GM19372 (cell line): ENCODE results near the gene MTX1.
"Not testable (repeated sequence)": the region's sequence is repeated elsewhere in the genome, so short reads cannot be mapped to it uniquely, and the experiment has no call there.

Experiments used
- ATAC-seq: cut with Tn5 transposase; IDR thresholded peaks from one replicate; pipeline ENCODE4 v1.9.1; 2021; ENCODE audit warnings: mild to moderate bottlenecking, low read depth, moderate library complexity; ENCODE audit not compliant: unreplicated experiment

MTX1 gene, protein sequence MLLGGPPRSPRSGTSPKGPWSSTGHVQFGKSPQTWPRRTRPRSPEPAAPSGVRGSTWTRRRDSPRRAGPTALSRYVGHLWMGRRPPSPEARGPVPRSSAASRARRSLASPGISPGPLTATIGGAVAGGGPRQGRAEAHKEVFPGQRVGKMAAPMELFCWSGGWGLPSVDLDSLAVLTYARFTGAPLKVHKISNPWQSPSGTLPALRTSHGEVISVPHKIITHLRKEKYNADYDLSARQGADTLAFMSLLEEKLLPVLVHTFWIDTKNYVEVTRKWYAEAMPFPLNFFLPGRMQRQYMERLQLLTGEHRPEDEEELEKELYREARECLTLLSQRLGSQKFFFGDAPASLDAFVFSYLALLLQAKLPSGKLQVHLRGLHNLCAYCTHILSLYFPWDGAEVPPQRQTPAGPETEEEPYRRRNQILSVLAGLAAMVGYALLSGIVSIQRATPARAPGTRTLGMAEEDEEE

DNA sequence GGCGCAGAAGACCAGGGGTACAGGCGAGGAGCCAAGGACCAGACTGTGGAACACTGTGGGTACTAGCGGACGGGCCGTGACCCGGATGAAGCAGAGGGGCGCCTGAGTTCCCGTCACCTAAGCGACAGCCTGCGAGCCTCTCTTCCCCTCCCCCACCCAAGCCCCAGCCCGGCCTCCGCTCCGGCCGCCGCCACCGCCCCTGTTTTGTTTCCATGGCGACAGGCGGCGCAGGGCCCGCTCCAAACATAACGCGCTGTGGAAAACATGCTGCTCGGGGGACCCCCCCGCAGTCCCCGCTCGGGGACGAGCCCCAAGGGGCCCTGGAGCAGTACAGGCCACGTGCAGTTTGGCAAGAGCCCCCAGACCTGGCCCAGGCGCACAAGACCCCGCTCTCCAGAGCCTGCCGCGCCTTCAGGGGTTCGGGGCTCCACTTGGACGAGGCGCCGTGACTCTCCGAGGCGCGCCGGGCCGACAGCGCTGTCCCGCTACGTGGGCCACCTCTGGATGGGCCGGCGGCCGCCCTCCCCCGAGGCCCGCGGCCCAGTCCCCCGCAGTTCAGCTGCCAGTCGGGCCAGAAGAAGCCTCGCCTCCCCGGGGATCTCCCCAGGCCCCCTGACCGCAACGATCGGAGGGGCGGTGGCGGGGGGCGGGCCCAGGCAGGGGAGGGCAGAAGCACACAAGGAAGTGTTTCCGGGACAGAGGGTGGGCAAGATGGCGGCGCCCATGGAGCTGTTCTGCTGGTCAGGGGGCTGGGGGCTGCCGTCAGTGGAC, at the start of gene MTX1:
Gene MTX1, plus strand, starts transcription at position 155 of the 771 bp plus-strand sequence. Its CDS starts 110 bp downstream, at position 265.
- ATAC-seq: peak; percentile 71

DNA sequence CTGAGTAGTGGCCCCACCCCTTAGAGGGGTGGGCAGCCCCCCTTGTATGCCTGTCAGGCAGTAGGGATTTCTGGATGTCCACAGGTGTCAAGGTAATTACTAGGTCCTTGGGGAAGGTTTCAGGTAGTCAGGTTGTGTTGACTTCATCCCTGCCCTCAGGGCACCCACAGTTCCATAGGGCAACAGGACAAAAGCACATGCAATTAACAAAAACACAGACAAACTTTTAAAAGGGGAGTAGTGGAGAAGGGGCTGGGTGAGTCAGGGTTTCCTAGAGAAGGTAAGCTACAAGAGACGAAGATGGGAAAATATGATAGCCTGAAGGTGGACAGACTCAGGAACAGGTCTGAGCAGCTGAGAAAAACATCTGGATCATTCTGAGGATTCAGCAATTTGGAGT, 49.5 kb upstream of the MTX1 start:
- ATAC-seq: no peak

DNA sequence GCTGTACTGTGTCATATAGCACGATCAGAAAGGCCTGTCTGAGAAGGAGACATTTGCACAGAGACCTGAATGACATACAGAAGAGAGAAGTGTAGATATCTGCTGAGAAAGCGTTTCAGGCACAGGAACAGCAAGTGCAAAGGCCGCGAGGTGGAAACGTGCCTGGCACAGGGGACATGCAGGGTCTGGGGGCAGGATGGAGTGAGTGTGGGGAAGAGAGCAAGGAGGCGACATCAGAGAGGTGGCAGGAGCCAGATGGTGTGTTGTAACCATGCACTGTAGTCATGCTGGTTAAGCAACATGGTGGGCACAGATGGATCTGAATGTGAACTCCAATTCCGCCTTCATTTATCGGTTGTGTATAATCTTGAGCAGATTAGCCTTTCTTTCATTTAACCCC, 48.4 kb upstream of the MTX1 start:
- no peak for ATAC-seq

DNA sequence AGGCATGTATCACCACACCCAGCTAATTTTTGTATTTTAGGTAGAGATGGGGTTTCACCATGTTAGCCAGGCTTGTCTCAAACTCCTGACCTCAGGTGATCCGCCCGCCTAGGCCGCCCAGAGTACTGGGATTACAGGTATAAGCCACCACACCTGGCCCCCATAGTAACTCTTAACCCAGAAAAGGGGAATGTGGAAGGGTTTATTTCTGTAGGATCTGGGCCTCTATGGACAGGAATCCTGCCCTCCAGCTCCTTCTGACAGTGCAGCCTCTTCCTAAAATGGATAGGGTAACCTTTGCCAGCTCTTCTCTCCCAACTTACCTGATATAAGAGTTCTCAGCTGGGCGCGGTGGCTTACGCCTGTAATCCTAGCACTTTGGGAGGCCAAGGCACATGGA, 45.9 kb upstream of the MTX1 start:
- ATAC-seq: not testable (repeated sequence)

DNA sequence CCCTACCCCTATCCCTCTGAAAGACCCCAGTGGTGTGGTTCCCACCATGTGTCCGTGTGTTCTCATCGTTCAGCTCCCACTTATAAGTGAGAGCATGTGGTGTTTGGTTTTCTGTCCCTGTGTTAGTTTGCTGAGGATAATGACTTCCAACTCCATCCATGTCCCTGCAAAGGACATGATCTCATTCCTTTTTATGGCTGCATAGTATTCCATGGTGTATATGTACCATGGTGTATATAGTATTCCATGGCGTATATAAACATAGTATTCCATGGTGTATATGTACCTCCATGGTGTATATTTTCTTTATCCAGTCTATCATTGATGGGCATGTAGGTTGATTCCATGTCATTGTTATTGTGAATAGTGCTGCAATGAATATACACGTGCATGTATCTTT, 44.7 kb upstream of the MTX1 start:
- not testable (repeated sequence) for ATAC-seq

DNA sequence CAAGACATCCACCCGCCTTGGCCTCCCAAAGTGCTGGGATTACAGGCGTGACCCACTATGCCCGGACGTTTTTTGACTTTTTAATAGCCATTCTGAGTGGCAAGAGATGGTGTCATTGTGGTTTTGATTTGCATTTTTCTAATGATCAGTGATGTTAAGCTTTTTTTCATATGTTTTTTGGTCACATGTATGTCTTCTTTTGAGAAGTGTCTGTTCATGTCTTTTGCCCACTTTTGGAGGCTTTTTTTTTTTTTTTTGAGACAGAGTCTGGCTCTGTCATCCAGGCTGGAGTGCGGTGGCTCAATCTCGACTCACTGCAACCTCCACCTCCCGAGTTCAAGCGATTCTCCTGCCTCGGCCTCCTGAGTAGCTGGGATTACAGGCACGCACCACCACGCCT, 43.9 kb upstream of the MTX1 start:
- ATAC-seq: not testable (repeated sequence)

DNA sequence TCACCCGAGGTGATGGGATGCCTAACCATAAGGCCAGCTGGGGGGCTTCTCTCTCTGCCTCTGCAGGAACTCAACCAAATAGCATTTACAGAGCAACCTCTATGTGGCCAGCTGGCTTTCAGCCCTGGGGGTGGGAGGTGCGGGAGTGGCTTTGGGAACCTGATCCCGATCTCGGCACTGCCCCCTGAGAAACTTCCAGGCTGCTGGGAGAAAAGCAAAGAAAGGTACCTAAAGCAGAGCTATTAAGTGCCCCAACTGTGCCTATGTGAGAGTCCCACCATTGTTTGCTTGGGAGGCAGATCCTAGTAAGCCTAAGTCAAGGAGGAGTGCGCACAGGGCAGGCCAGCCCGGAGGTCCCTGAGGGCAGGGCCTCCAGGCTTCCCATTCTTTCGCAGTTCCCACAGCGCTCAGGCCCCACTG, 42.4 kb upstream of the MTX1 start:
- no peak for ATAC-seq

DNA sequence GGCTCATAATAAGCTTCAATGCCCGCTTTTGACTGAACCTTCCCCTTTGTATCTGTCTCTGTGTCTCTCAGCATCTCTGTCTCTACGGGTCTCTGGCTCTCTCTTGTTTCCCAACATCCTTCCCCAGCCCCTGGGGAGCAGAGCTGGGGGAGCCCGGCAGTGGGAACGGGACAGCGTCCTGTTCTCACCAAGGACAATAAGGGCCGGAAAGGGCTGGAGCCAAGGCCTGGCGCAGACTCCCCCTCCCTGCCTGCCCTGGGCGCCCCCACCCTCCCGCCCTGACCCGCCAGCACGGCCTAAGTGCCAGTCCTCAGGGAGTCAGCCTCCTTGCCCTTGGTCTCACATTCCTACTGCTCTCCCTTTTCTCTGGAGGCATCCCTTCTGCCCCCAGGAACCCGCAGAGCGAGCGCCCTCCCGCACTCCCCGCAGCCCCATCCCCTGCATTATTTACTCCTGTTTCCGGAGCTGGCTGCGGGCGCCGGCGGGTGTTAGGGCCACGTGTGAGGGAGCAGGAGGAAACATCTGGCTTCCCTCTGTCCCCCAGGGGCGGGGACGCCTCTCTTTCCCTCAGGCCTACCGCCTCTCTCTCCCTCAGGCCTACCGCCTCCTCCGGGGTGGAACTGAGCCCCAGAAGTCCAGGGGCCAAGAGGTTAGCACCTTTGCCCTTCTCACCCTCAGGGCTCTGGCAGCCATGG, 41.9 kb upstream of the MTX1 start:
- ATAC-seq: no peak

DNA sequence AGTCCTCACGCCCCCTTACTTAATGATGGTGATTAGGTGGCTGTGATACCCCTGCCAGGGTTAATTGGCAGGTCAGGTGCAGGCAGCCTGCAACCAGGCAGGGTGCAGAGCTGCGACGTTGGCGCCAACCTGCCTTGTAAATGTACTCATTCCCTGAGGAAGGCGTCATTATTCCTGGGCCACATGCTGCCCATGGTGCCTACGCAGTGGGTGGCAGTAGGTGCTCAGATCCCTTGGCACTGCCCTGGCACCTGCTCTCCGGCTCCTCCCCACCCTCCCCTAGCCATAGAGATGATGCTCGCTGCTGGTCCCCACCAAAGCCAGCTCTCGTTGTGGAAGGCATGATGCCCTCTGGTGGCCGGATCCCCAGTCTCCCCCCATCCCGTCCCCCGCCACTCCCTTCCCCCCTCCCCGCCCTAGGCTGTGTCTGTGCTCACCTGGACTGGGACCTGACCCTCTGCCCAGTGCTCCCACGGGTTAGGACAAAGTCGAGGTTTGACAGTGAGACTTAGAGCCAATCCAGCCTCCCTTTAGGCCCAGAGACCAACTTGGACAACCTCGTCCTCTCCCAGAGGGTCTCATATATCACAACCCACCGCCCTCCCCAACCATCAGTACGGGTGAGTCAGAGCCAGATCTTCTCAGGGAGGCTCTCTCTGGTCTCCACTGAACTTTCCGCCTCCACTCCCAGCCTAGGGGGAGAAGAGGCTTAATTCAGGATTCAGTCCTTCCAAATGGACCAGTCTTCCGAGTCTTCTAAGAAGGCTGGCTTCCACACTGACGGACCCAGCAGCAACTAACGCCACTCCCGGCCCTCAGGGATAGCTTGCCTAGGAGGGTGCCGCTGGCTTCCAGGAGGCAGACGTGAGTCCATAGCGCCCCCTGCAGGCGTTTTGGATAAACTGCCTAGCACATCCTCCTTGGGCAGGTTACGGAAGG, 41.1 kb upstream of the MTX1 start:
- no peak for ATAC-seq

DNA sequence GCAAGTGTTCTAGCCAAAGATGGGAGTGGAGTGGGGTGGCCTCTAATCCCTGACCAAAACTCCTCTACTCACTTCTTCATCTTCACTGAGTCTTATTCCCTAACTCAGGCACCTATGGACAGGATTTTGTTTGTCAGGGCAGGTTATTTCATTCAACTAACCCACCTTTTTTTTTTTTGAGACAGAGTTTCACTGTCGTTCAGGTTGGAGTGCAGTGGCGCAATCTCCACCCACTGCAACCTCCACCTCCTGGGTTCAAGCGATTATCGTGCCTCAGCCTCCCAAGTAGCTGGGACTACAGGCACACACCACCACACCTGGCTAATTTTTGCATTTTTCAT, 40.4 kb upstream of the MTX1 start:
- ATAC-seq: not testable (repeated sequence)

DNA sequence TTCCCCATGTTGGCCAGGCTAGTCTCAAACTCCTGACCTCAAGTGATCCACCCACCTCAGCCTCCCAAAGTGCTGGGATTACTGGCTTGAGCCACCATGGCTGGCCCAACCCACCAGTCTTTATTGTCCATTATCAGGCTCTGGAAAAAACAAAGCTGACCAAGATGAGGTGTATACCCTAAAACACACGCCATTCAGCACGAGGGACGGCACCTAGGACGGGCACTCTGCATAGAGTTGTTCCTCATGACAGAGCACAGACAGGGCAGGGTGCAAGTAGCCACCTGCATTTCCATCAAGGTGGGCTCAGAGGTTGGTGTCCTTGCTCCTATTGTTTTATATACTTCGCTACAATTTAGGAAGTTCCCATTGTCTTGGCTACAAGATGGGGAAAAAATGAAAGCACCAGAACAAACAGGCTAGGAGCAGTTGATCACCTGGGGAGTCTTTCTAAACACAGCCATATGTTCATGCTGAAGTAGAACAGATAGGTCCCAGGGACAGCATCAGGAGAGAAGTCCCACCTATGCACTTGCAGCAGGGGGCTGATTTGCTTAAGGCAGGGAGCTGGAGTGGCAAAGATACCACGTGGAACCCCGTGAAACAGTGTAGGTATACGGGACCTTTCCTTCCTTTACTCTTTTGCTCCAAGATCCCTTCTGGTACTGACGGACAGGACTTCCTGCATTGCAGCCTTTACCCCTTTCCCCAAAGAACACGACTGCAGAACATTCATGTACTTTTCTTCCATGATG, 39.9 kb upstream of the MTX1 start:
- ATAC-seq: no peak

DNA sequence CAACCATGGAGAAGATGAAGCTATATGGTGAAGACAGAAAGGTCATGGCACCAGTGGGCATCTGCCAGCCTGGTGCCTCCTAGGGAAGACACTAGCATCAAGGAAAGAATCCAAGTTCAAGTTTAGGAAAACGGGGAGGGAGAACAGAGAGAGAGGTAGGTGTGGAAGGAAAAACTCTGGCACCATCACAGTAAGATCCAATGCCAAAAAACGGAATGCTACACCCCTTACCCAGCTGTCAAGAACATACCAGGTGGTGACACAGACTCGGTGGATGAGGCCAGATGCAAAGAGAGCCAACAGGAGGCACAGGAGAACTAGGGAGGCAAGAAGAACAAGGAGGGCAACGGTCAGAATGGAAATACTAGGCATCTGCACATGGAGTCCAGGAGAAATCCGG, 39.0 kb upstream of the MTX1 start:
- no peak for ATAC-seq

DNA sequence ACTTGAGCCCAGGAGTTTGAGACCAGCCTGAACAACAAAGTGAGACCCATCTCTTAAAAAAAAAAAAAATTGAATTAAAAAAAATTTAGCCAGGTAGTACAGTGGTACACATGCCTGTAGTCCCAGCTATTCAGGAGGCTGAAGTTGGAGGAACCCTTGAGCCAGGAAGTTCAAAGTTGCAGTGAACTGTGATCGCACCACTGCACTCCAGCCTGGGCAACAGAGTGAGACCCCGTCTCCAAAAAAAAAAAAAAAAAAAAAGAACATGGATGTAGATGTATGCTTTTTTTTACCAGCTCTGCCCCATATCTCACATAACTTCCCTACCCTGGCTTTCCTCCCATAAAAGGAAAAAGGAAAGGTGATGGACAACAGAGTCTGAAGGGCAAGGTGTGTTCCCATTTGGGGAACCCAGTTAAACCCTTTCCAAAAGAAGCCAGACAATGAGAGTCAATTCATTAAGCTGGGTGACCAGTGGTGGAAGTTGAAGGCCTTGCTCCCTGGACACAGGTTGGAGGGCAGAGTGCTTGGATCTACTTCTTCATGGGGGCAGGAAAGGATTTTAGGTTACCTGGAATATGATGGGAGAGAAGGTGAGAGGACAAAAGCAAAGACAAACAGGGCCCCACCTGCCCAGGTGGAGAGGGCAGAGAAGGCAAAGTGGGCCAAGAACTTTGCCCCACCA, 38.3 kb upstream of the MTX1 start:
- no peak for ATAC-seq

DNA sequence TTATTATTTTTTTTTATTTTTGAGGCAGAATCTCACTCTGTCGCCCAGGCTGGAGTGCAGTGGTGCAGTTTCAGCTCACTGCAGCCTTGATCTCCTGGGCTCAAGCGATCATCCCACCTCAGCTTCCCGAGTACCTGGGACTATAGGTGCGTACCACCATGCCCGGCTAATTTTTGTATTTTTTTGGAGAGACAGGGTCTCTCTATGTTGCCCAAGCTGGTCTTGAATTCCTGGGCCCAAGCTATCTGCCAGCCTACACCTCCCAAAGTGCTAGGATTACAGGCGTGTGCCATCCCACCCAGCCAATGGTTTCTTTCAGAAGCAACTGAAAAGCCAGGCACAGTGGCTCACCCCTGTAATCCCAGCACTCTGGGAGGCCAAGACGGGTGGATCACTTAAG, 37.7 kb upstream of the MTX1 start:
- no peak for ATAC-seq

DNA sequence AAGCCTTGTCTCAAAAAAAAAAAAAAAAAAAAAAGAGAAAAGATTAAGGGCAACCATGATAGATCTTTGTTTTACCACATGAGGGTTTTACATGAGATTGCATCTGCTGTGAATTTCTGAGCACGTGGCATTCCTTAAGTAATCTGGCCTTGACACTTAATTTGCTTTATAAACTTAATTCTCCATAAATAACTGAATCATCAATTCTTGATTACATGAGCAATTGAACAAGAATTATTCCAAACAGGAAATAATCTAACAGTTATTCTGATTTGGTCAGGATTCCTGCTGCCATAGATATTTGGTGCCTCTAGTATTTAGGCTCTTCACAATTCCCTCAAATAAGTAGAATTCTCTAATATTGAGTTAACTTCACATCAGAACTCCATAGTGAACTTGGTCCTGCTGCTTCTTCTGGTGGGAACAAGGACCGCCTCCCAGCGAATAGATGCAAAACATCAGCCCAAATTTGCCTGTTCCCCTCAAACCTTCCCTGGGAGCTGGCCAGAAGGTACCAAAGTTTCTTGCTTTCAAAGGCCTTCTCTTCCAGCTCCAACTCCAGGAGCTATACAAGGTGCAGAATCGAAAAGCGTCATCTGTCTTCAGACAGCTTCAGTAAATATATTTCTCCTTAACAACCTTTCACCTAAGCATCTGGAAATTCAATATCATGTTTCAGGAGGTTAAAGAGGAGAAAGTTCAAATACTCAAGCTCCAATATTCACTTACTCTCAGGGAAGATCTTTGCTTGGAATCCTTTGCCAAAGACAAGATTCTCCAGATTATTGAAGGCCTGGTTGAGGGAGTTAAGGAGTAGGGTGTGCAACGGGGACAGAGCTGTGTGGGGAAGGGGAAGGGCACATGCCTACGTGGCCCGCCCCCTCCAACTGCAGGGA, 36.4 kb upstream of the MTX1 start:
- ATAC-seq: no peak

DNA sequence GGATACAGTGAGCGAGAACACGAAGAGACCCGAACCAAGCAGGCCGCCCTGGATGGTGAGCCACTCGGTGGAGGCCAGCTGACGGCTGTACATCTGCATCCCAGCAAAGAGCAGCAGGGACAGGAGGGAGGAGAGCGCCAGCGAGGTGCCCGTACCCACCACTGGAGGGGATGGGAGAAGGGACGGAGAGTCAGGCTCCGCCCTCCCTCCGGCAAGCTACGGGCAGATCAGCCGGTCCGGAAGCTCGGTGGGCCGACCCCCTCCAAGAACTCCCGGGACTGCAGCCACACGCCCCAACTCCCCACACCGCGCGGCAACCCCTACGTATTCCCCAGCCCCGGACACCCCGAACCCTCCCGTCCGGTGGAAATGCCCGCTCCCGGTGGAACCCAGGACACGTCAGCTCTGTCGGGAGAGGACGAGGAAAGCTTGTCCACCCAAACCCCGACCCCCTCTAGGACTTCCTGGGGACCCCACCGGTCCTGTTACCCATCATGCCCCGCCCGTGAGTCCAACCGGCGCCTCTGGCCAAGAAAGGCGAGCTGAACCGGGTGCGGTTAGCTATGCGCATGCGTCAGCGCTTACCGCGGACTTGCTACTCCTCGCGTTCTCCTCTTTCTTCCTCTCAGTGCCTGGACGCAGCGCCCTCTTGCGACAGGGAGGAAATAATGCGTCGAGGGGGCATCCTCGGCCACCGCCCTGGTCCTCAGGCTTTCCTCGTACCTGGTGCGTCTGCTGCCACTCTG, 35.6 kb upstream of the MTX1 start, which contains the start of gene KRTCAP2:
Gene KRTCAP2, minus strand, starts transcription at position 573 of the 746 bp plus-strand sequence. Its CDS starts 80 bp downstream, at position 493.
- peak; percentile 69 for ATAC-seq
